A549 treated with Hydrocortisone at 1 μM for 4 hours (cell line): Measurements from ENCODE around the gene PAXIP1. TPM values are rescaled to one million over a fixed set of nuclear protein-coding genes. Genes with fewer than 3 reads are reported as not detected.

Experiments used
- total RNA-seq: library from RNA; stranded (reverse); fragments of 200-300 nt; extraction: Qiagen RNA extraction; gene quantifications from 5 replicates; pipeline ENCODE4 v1.2.3, GENCODE V29; 2022

PAXIP1 gene, protein sequence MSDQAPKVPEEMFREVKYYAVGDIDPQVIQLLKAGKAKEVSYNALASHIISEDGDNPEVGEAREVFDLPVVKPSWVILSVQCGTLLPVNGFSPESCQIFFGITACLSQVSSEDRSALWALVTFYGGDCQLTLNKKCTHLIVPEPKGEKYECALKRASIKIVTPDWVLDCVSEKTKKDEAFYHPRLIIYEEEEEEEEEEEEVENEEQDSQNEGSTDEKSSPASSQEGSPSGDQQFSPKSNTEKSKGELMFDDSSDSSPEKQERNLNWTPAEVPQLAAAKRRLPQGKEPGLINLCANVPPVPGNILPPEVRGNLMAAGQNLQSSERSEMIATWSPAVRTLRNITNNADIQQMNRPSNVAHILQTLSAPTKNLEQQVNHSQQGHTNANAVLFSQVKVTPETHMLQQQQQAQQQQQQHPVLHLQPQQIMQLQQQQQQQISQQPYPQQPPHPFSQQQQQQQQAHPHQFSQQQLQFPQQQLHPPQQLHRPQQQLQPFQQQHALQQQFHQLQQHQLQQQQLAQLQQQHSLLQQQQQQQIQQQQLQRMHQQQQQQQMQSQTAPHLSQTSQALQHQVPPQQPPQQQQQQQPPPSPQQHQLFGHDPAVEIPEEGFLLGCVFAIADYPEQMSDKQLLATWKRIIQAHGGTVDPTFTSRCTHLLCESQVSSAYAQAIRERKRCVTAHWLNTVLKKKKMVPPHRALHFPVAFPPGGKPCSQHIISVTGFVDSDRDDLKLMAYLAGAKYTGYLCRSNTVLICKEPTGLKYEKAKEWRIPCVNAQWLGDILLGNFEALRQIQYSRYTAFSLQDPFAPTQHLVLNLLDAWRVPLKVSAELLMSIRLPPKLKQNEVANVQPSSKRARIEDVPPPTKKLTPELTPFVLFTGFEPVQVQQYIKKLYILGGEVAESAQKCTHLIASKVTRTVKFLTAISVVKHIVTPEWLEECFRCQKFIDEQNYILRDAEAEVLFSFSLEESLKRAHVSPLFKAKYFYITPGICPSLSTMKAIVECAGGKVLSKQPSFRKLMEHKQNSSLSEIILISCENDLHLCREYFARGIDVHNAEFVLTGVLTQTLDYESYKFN
- 11.6 to 15.7 TPM (median 13.8 TPM) in 5 replicates for total RNA-seq

DNA sequence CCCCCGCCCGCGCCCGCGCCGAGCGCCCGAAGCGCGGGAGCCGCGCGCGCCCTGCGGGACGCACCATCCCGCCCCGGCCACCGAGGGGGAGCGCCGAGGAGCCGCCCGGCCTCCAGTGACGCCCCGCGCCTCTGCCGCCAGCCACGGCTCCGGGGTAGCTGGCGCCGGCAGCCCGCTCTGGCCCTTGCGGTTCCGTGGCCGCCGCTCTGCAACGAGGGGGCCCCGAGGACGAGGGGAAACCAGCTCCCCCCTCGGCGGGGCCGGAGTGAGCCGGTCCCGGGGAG, at the start of gene PAXIP1:
Gene PAXIP1, minus strand, starts transcription at position 33 of the 284 bp plus-strand sequence. CDS start 195 bp downstream, outside the sequence.

Other genes starting within 250 kb of the PAXIP1 start
- not detected in 5 replicates for gene HTR5A, start 67.2 kb upstream of the PAXIP1 start, total RNA-seq